HT1080 (cell line): Measurements from ENCODE around the gene GLO1. TPM values are rescaled to one million over a fixed set of nuclear protein-coding genes. Genes with fewer than 3 reads are reported as not detected.
"Not testable (repeated sequence)": the region's sequence is repeated elsewhere in the genome, so short reads cannot be mapped to it uniquely, and the experiment has no call there.

ENCODE experiments used
- DNase-seq: peaks from one replicate; pipeline ENCODE4 v3.0.0-alpha.2; 2015; ENCODE audit warnings: low read depth
- total RNA-seq: library from RNA; depleted of rRNA; stranded (reverse); fragments of >200 nt; shearing (Covaris generic); gene quantifications from 2 replicates; pipeline ENCODE4 v1.2.3, GENCODE V29; 2014

The GLO1 gene
- total RNA-seq, 1 experiment from 2014 or later: 252 TPM

- no peak for DNase-seq
Observed at GRCh38 chr6:38708496-38708895, 5.6 kb upstream of the GLO1 start.

- DNase-seq: no peak
Observed at GRCh38 chr6:38705924-38706323, 3.0 kb upstream of the GLO1 start.

DNA sequence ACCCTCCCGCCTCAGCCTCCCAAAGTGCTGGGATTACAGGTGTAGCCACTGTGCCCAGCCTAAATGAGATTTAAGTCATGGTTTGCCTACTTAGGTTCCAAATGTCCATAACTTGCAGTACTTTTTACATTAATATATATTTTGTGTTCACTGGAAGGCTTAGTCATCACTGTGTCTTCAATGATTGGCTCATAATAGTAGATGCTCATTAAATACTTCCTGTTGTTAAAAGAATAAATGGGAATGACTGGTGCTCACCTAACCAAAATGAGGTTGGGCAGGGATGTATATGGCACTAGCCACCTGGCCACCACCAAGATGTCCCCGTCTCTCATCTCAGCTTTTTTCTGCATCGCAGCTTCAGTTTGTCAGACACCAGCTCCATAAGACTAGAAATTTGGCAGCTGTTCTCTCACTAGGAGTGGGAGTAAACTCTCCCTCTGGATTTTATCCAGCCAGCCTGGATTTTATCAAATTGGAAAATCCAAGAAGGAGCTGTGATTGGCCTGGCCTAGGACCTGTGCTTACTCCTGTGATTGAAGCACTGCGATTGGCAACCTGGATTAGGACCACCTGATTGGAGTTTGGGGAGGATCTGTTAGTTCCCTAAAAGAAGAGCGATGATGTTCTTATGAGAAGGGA, 1.1 kb upstream of the GLO1 start:
- no peak for DNase-seq

DNA sequence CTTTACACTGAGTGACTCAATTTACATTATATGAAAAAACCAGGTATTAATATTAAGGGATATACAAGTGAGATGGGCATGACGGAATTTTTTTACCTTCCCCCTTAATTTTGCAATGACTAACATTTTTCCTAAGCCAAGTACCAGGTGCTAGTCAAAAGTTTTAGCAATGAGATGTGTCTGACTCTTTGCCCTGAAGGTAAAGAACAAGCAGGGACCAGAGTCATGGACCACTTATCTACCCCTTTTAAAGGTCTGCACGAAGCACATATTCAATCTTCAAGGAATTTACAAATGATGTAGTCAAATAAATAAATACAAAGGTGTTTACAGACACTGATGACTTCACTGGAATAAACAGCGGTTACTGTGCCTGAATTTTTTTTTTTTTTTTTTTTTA, 1.4 kb downstream of the GLO1 start:
- no peak for DNase-seq

- DNase-seq: not testable (repeated sequence)
Observed at GRCh38 chr6:38699702-38700101, 3.2 kb downstream of the GLO1 start.

DNA sequence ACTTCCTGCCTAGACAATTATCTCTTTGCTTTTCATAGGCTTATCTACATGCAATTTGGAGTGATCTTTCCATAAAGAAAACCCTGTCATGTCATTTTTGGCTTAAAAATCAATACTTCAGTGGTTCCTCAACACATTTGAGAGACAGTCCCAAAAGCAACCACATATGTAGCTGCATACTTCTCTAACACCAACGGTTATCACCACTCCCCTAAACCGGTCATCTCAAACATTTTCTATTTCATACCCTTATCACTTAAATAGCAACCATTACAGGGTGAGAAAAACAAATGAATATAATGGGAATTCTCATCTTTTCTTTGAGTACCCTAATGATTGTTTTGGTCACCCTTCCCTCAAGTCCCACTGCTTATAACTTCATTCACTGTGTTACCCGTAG, 5.1 kb downstream of the GLO1 start:
- DNase-seq: no peak

DNA sequence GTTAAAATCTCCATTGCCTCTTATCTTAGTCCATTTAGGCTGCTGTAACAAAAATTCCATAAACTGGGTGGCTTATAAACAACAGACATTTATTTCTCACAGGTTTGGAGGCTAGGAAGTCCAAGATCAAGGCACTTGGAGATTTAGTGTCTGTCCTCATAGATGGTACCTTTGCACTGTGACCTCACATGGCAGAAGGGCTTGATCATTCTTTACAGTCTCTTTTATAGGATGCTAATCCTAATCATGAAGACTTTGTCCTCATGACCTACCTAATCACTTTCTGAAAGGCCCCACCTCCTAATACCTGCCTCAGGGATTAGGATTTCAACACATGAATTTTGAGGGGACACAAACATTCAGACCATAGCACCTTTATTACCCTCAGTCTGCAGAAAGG, 6.6 kb downstream of the GLO1 start:
- DNase-seq: no peak

- no peak for DNase-seq
Observed at GRCh38 chr6:38695933-38696332, 7.0 kb downstream of the GLO1 start.

DNA sequence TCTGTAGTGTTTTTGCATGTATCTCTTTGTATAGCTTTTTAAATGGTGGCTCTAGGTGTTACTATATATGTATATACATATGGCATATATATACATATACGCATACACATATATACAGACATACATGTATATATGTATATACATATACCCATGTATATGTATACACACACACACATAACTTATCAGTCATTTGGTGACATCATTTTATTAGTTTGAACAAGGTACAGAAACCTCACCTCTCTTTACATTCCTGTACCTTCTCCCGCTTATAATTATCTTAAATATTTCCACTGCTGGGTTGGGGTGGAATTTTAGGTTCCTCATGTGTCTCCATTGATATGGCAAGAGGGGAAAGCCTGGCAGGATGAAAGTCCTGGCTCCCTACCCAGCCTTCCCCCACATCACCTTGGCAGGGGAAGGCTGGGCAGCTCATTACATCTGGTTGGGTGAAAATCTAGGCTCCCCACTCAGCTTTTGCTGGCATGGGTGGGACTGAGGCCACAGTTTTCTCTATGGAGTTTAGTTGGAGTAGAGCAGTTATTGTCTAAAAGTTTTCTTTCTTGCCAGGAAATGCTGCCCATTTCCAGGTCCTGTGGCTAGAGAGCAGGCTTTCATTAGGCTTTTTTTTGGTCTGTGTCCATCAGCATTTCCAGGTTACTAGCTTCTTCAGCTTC, 7.6 kb downstream of the GLO1 start:
- no peak for DNase-seq

GRCh38 chr6:38688579-38689087, 14.3 kb downstream of the GLO1 start:
- no peak for DNase-seq

DNA sequence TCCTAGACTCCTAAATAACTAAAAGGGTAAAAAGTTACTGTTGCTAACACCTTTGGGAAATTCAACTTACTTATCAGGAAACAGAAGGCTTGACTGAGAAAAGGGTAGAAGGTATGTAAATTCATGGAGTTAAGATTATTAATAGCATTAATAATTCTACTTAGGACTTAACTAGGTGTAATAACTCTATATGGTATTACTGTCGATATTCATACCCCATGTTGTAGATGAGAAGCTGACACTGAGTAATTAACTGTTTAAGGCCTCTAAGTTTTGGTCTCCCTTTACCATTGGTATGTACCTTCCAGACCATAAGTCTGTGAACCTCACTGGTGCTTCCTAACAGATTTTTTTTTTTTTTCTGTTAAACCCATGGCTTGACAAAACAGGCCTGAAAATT, 15.4 kb downstream of the GLO1 start:
- no peak for DNase-seq

- no peak for DNase-seq
Observed at GRCh38 chr6:38687043-38687353, 15.9 kb downstream of the GLO1 start.

DNA sequence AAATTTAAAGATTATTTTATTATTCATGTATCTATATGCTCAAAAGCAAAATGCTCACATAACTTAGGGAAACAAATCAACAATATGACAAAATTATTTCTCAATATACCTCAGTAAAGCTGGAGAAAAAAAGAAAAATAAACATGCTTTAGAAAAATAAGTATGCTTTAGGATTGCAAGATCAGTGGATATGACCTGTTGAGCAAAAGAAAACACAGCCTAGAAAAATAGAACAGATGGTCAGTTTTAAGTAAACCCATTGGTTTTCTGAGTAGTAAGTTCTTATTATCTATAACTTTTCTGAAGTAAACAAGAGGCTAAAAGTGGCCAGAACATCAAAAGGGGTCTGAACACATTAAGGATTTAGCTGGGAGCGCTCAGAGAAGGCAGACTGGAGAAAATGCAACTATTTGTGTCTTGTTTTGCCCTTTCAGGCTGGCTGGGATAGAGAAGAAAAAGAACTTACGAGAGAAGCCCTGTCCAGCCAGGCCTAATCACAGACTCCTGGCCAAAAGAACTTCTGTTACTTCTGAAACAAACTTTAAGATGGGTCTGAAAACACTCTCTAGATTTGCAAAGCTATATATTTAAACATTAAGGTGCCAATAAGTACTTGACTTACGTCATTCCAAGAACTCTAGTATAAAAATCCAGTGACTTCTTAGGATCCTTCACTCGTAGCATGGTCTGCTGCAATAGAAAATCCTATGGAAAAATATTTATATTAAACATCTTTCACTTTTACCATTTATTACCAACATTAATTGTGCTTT, 16.5 kb downstream of the GLO1 start:
- no peak for DNase-seq

DNA sequence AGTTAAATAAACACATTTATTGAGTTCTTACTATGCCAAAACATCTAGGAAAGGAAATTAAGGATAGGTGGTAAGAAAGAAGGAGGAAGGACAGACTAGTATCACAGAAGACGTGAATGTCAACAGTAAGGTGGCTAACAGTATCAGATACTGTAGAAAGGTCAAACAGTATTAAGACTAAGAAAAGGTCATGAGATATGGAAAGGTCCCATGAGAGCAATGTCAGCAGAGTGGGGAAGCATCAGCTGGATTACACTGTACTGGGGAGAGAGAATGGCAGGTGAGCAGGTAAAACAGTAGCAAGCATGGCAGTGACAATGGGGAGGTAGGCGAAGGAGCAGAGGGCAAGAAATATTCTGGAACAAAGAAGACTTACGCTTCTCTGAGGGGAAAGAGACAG, 18.0 kb downstream of the GLO1 start:
- no peak for DNase-seq

- no peak for DNase-seq
Observed at GRCh38 chr6:38684237-38684636, 18.7 kb downstream of the GLO1 start.

DNA sequence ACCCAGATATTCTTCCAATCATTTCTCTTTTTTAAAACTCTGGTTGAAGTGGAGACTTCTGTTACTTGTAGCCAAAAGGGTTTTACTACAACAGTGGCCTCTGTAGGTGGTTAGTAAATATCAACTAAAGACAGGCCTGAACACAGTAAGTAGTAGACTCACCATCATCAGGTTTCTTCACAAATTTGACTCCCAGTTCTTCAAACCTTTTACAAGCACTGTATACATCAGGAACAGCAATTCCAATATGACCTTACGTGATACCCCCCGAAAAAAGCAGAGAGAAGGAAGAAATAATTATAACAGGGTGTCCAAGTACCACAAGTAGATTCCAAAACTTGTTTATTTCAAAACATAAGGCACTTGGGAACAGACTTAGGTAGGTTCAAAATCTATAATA, 21.1 kb downstream of the GLO1 start:
- no peak for DNase-seq

GRCh38 chr6:38679668-38680067, 23.3 kb downstream of the GLO1 start:
- no peak for DNase-seq

- no peak for DNase-seq
Observed at GRCh38 chr6:38678178-38678760, 24.7 kb downstream of the GLO1 start.

DNA sequence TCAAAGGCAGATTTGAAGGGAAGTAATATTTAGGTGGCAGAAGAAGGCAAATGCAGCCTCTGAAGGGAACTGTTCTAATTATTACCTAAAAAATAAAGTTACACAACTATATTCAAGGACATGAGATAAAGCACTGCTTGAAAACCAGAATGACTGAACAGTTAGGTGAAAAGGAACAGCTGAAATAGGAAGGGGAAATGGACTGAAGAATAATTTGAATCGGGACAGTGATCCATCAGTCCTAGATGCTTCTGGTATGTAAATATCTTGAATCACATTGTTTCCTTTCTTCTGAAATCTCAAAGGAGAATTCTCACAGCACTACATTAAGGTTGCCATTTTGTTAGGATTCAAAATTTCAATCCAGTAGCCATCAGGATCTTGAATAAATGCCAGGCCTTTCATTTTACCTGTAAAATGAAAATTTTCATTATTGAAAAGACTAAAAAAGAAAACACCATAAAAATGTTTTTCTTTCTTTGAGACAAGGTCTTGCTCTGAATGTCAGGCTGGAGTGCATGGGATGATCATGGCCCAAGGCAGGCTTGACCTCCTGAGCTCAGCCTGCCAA, 25.9 kb downstream of the GLO1 start:
- DNase-seq: no peak

- DNase-seq: no peak
Observed at GRCh38 chr6:38676236-38676973, 26.5 kb downstream of the GLO1 start.
